ENCODE results near the gene CUX1.

CUX1 gene

GRCh38 chr7:102153599-102153946 is 336.1 kb downstream of the CUX1 start:
- Histone ChIP-seq H3K27me3 (ENCODE audit: control insufficient read depth, insufficient read depth, low read length) (no peaks in the 10 kb centered on the region), H3K4me3 (ENCODE audit: low read length) (no peak overlapping the region), H3K36me3 (ENCODE audit: control insufficient read depth, insufficient read depth, low read length) (no peaks in the 10 kb centered on the region), H3K27ac (ENCODE audit: low read depth, low read length) (peak overlapping the region; percentile 53), H3K4me1 (ENCODE audit: control insufficient read depth, insufficient read depth, low read length) (peaks cover 6% of the 10 kb centered on the region), H3K9ac (ENCODE audit: low read length) (no peak overlapping the region)

GRCh38 chr7:102154425-102154824 is 337.0 kb downstream of the CUX1 start:
- Histone ChIP-seq H3K9ac (ENCODE audit: low read length) (no peak overlapping the region), H3K4me3 (ENCODE audit: low read length) (no peak overlapping the region)

GRCh38 chr7:102155821-102156441 is 338.5 kb downstream of the CUX1 start:
- H3K9ac ChIP-seq (ENCODE audit: low read length): no peak overlapping the region
- H3K4me1 ChIP-seq (ENCODE audit: control insufficient read depth, insufficient read depth, low read length): peaks cover 6% of the 10 kb centered on the region
- peaks cover 2% of the 10 kb centered on the region for H3K36me3 ChIP-seq (ENCODE audit: control insufficient read depth, insufficient read depth, low read length)
- H3K27me3 ChIP-seq (ENCODE audit: control insufficient read depth, insufficient read depth, low read length): no peaks in the 10 kb centered on the region
- H3K27ac ChIP-seq (ENCODE audit: low read depth, low read length): no peak overlapping the region
- H3K4me3 ChIP-seq (ENCODE audit: low read length): no peak overlapping the region

More at GRCh38 chr7:102154425-102154824, 337.0 kb downstream of the CUX1 start:
- peaks cover 6% of the 10 kb centered on the region for H3K4me1 ChIP-seq (ENCODE audit: control insufficient read depth, insufficient read depth, low read length)
- H3K36me3 ChIP-seq (ENCODE audit: control insufficient read depth, insufficient read depth, low read length): peaks cover 2% of the 10 kb centered on the region
- no peaks in the 10 kb centered on the region for H3K27me3 ChIP-seq (ENCODE audit: control insufficient read depth, insufficient read depth, low read length)
- no peak overlapping the region for H3K27ac ChIP-seq (ENCODE audit: low read depth, low read length)

GRCh38 chr7:102156867-102157266 is 339.4 kb downstream of the CUX1 start:
- Histone ChIP-seq H3K27ac (ENCODE audit: low read depth, low read length) (no peak overlapping the region), H3K36me3 (ENCODE audit: control insufficient read depth, insufficient read depth, low read length) (peaks cover 2% of the 10 kb centered on the region), H3K9ac (ENCODE audit: low read length) (no peak overlapping the region), H3K4me1 (ENCODE audit: control insufficient read depth, insufficient read depth, low read length) (peaks cover 6% of the 10 kb centered on the region), H3K27me3 (ENCODE audit: control insufficient read depth, insufficient read depth, low read length) (no peaks in the 10 kb centered on the region), H3K4me3 (ENCODE audit: low read length) (no peak overlapping the region)

- no peak overlapping the region for H3K27ac ChIP-seq (ENCODE audit: low read depth, low read length)
- H3K4me1 ChIP-seq (ENCODE audit: control insufficient read depth, insufficient read depth, low read length): no peaks in the 10 kb centered on the region
- no peak overlapping the region for H3K9ac ChIP-seq (ENCODE audit: low read length)
- peaks cover 4% of the 10 kb centered on the region for H3K36me3 ChIP-seq (ENCODE audit: control insufficient read depth, insufficient read depth, low read length)
- no peak overlapping the region for H3K4me3 ChIP-seq (ENCODE audit: low read length)
- H3K27me3 ChIP-seq (ENCODE audit: control insufficient read depth, insufficient read depth, low read length): no peaks in the 10 kb centered on the region
These were observed 347.7 kb downstream of the CUX1 start for GRCh38 chr7:102165136-102165535.

GRCh38 chr7:102167254-102167653 is 349.8 kb downstream of the CUX1 start:
- peaks cover 4% of the 10 kb centered on the region for H3K36me3 ChIP-seq (ENCODE audit: control insufficient read depth, insufficient read depth, low read length)
- H3K4me3 ChIP-seq (ENCODE audit: low read length): no peak overlapping the region
- H3K27ac ChIP-seq (ENCODE audit: low read depth, low read length): no peak overlapping the region
- H3K9ac ChIP-seq (ENCODE audit: low read length): no peak overlapping the region
- no peaks in the 10 kb centered on the region for H3K4me1 ChIP-seq (ENCODE audit: control insufficient read depth, insufficient read depth, low read length)
- no peaks in the 10 kb centered on the region for H3K27me3 ChIP-seq (ENCODE audit: control insufficient read depth, insufficient read depth, low read length)

- no peak overlapping the region for H3K4me3 ChIP-seq (ENCODE audit: low read length)
- H3K27me3 ChIP-seq (ENCODE audit: control insufficient read depth, insufficient read depth, low read length): no peaks in the 10 kb centered on the region
- H3K9ac ChIP-seq (ENCODE audit: low read length): no peak overlapping the region
- H3K36me3 ChIP-seq (ENCODE audit: control insufficient read depth, insufficient read depth, low read length): peaks cover 2% of the 10 kb centered on the region
- peak overlapping the region; percentile 24 for H3K27ac ChIP-seq (ENCODE audit: low read depth, low read length)
- no peaks in the 10 kb centered on the region for H3K4me1 ChIP-seq (ENCODE audit: control insufficient read depth, insufficient read depth, low read length)
These were observed 352.4 kb downstream of the CUX1 start for GRCh38 chr7:102169651-102170392.

GRCh38 chr7:102170393-102170970 is 353.1 kb downstream of the CUX1 start:
- H3K9ac ChIP-seq (ENCODE audit: low read length): no peak overlapping the region
- H3K4me3 ChIP-seq (ENCODE audit: low read length): no peak overlapping the region
- no peak overlapping the region for H3K27ac ChIP-seq (ENCODE audit: low read depth, low read length)
- peaks cover 2% of the 10 kb centered on the region for H3K36me3 ChIP-seq (ENCODE audit: control insufficient read depth, insufficient read depth, low read length)
- peaks cover 4% of the 10 kb centered on the region for H3K4me1 ChIP-seq (ENCODE audit: control insufficient read depth, insufficient read depth, low read length)
- no peaks in the 10 kb centered on the region for H3K27me3 ChIP-seq (ENCODE audit: control insufficient read depth, insufficient read depth, low read length)

- no peaks in the 10 kb centered on the region for H3K27me3 ChIP-seq (ENCODE audit: control insufficient read depth, insufficient read depth, low read length)
- peaks cover 5% of the 10 kb centered on the region for H3K36me3 ChIP-seq (ENCODE audit: control insufficient read depth, insufficient read depth, low read length)
- H3K9ac ChIP-seq (ENCODE audit: low read length): no peak overlapping the region
- H3K27ac ChIP-seq (ENCODE audit: low read depth, low read length): no peak overlapping the region
- no peak overlapping the region for H3K4me3 ChIP-seq (ENCODE audit: low read length)
- peaks cover 9% of the 10 kb centered on the region for H3K4me1 ChIP-seq (ENCODE audit: control insufficient read depth, insufficient read depth, low read length)
These were observed 356.2 kb downstream of the CUX1 start for GRCh38 chr7:102173669-102174068.

GRCh38 chr7:102175423-102176170 is 358.2 kb downstream of the CUX1 start:
- Histone ChIP-seq H3K4me1 (ENCODE audit: control insufficient read depth, insufficient read depth, low read length) (peaks cover 9% of the 10 kb centered on the region), H3K36me3 (ENCODE audit: control insufficient read depth, insufficient read depth, low read length) (peaks cover 11% of the 10 kb centered on the region), H3K4me3 (ENCODE audit: low read length) (no peak overlapping the region), H3K27me3 (ENCODE audit: control insufficient read depth, insufficient read depth, low read length) (no peaks in the 10 kb centered on the region), H3K27ac (ENCODE audit: low read depth, low read length) (peak overlapping the region; percentile 64), H3K9ac (ENCODE audit: low read length) (no peak overlapping the region)

- H3K4me3 ChIP-seq (ENCODE audit: low read length): no peak overlapping the region
- no peak overlapping the region for H3K9ac ChIP-seq (ENCODE audit: low read length)
- no peak overlapping the region for H3K27ac ChIP-seq (ENCODE audit: low read depth, low read length)
- H3K4me1 ChIP-seq (ENCODE audit: control insufficient read depth, insufficient read depth, low read length): peaks cover 9% of the 10 kb centered on the region
- H3K27me3 ChIP-seq (ENCODE audit: control insufficient read depth, insufficient read depth, low read length): no peaks in the 10 kb centered on the region
- H3K36me3 ChIP-seq (ENCODE audit: control insufficient read depth, insufficient read depth, low read length): peaks cover 11% of the 10 kb centered on the region
These were observed 361.0 kb downstream of the CUX1 start for GRCh38 chr7:102178410-102178809.

- Histone ChIP-seq H3K36me3 (ENCODE audit: control insufficient read depth, insufficient read depth, low read length) (peaks cover 15% of the 10 kb centered on the region), H3K4me3 (ENCODE audit: low read length) (no peak overlapping the region), H3K27me3 (ENCODE audit: control insufficient read depth, insufficient read depth, low read length) (no peaks in the 10 kb centered on the region), H3K4me1 (ENCODE audit: control insufficient read depth, insufficient read depth, low read length) (peaks cover 5% of the 10 kb centered on the region), H3K27ac (ENCODE audit: low read depth, low read length) (no peak overlapping the region), H3K9ac (ENCODE audit: low read length) (no peak overlapping the region)
These were observed 363.3 kb downstream of the CUX1 start for GRCh38 chr7:102180727-102181126.

Measured in rectal smooth muscle tissue (tissue), 1 donor.